Vagina (tissue), 2 donors: ENCODE data around the gene ARMH4. TPM values are rescaled to one million over a fixed set of nuclear protein-coding genes. Genes with fewer than 3 reads are reported as not detected.
"Not testable (repeated sequence)": the region's sequence is repeated elsewhere in the genome, so short reads cannot be mapped to it uniquely, and the experiment has no call there.

ENCODE experiments used
- DNase-seq, 2 donors: peaks; one replicate each; pipeline ENCODE4 v3.0.0-alpha.2; 2017; ENCODE audit errors: extremely low spot score in 2 of 2
- H3K27ac ChIP-seq: fragments of 200-600 bp; sonication (generic); one replicate; pipeline ENCODE4 v1.5.1; 2019
- H3K27me3 ChIP-seq: fragments of 200-600 bp; sonication (generic); one replicate; pipeline ENCODE4 v1.5.1; 2019
- H3K36me3 ChIP-seq, 2 donors: fragments of 200-600 bp; sonication (generic); one replicate each; pipeline ENCODE4 v1.5.1; 2017 to 2019
- H3K4me1 ChIP-seq: fragments of 200-600 bp; sonication (generic); one replicate; pipeline ENCODE4 v1.5.1; 2019
- H3K4me3 ChIP-seq, 2 donors: fragments of 200-600 bp; sonication (generic); 1 replicate in 1 of 2; 2 replicates in 1 of 2; pipeline ENCODE4 v1.5.1; 2016 to 2019
- H3K9me3 ChIP-seq: fragments of 200-600 bp; sonication (generic); one replicate; pipeline ENCODE4 v1.5.1; 2019
- CTCF ChIP-seq, 3 experiments: fragments of 450-650 bp in 2 of 3; fragments of 200-600 bp in 1 of 3; sonication (generic) in 1 of 3; IDR thresholded peaks; one replicate each; pipeline ENCODE4 v1.5.1; 2017 to 2019; ENCODE audit warnings: antibody characterized with exemption in 3 of 3, mild to moderate bottlenecking in 2 of 3, moderate library complexity in 2 of 3
- POLR2A ChIP-seq, 2 donors: fragments of 450-650 bp; IDR thresholded peaks; one replicate each; pipeline ENCODE4 v1.6.1; 2017; ENCODE audit warnings: antibody characterized with exemption in 2 of 2, mild to moderate bottlenecking in 2 of 2, moderate library complexity in 2 of 2
- POLR2AphosphoS5 ChIP-seq, 2 donors: sonication (generic); formaldehyde crosslinking; IDR thresholded peaks; one replicate each; pipeline ENCODE4 v1.9.0; 2017; ENCODE audit warnings: antibody characterized with exemption in 2 of 2, mild to moderate bottlenecking in 2 of 2, low read depth in 1 of 2; ENCODE audit not compliant: insufficient read depth in 1 of 2
- intact Hi-C: fragments of 100-400 bp; cut with DNase I; formaldehyde crosslinking; loops from one replicate; pipeline ENCODE4 v1.15.1; 2023
- total RNA-seq: library from RNA; depleted of rRNA; stranded (reverse); fragments of >200 nt; gene quantifications from one replicate; pipeline ENCODE4 v1.2.3, GENCODE V29; 2016

ARMH4 gene
- total RNA-seq, 1 donor from 2014 or later: 5.2 TPM

GRCh38 chr14:58128416-58128815 lies 23.6 kb downstream of the ARMH4 start:
- no peak for DNase-seq
- TF ChIP-seq POLR2A (IDR thresholded peaks at IDR 0.05): no peak
- TF ChIP-seq POLR2AphosphoS5 (IDR thresholded peaks at IDR 0.05; ENCODE audit: insufficient read depth in 1 of 2, low read depth in 1 of 2): no peak
- no peak for TF ChIP-seq CTCF (IDR thresholded peaks at IDR 0.05)
- Histone ChIP-seq H3K27ac (no peak overlapping the region), H3K4me3 (no peak overlapping the region), H3K9me3 (no peaks in the 10 kb centered on the region), H3K4me1 (no peaks in the 10 kb centered on the region), H3K36me3 (no peaks in the 10 kb centered on the region), H3K27me3 (no peaks in the 10 kb centered on the region)
- intact Hi-C loops: no loop called here

GRCh38 chr14:58122546-58122945 lies 29.5 kb downstream of the ARMH4 start:
- intact Hi-C loops, H3K4me3 ChIP-seq, H3K27ac ChIP-seq, H3K36me3 ChIP-seq, H3K9me3 ChIP-seq, DNase-seq, H3K27me3 ChIP-seq, H3K4me1 ChIP-seq: not testable (repeated sequence)

DNA sequence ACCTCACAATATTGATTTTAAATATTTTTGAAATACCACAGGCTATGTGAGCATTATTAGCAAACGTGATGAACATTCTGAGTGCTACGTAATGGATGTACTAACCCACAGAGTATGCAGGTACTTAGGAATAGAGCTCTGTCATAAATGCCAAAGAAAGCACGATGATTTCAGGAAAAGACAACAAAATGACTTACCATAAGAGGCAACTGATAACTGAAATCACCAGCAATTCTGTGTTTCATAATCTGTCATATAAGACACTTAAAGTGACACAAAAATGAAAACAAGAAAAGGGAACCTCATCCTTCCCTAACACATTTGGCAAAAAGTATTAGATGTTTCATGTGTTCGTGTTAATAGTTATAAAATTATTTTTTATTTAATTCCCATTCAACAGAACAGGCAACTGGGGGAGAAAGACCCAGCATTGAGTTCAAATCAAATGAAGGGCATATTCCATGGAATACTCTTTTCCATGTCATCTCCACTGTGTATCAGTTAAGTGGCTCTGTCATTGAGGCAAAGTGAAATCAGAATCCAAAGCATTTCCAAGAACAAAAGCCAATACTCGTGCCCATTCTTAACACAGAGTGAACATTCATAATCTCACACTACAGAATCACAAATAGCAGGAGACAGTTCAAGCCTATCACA lies 30.4 kb downstream of the ARMH4 start:
- no peak for TF ChIP-seq POLR2AphosphoS5 (IDR thresholded peaks at IDR 0.05; ENCODE audit: insufficient read depth in 1 of 2, low read depth in 1 of 2)
- Histone ChIP-seq H3K27me3 (no peaks in the 10 kb centered on the region), H3K4me3 (no peak overlapping the region), H3K9me3 (no peaks in the 10 kb centered on the region), H3K27ac (no peak overlapping the region), H3K36me3 (no peaks in the 10 kb centered on the region), H3K4me1 (no peaks in the 10 kb centered on the region)
- intact Hi-C loops: no loop called here
- no peak for DNase-seq

GRCh38 chr14:58119381-58119780 lies 32.6 kb downstream of the ARMH4 start:
- no peaks in the 10 kb centered on the region for H3K36me3 ChIP-seq
- H3K27me3 ChIP-seq: no peaks in the 10 kb centered on the region
- no peaks in the 10 kb centered on the region for H3K9me3 ChIP-seq
- H3K4me1 ChIP-seq: no peaks in the 10 kb centered on the region
- no peak for DNase-seq
- intact Hi-C loops: no loop called here
- TF ChIP-seq POLR2A (IDR thresholded peaks at IDR 0.05) (no peak), POLR2AphosphoS5 (IDR thresholded peaks at IDR 0.05; ENCODE audit: insufficient read depth in 1 of 2, low read depth in 1 of 2) (no peak), CTCF (IDR thresholded peaks at IDR 0.05) (no peak)
- no peak overlapping the region for H3K27ac ChIP-seq
- H3K4me3 ChIP-seq: no peak overlapping the region

DNA sequence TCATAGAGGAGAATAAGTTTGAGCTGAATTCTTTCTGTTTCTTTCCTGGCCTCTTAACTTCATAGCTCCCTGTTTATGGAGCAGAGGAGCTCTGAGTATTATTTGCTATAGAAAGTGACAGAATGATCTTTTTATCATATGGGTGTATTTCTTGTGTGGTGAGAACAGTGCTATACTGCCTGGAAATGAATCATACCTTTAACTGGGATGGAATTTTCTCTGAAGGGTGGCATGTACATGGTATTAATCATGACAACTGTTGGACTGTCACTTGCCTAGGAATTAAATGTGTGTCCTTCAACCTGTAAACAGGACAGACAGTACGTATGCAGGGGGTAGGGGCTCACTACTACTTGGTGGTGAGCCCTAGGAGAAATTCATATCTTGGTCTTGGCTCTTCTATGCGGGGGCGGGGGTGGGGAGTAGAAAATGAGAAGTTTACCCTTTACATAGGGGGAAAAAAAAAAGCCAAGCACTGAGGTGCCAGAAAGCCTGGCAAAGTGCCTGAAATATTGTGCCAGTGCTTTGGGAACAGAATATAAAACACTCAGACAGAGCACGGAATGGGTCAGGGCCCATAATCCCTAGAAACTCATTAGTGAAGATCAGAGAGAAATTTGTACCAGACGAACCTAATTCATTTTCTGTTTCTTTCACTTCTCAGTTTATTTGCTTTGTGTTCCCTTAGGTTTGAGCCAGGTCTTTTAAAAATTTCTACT lies 33.8 kb downstream of the ARMH4 start:
- H3K4me1 ChIP-seq: no peaks in the 10 kb centered on the region
- H3K36me3 ChIP-seq: no peaks in the 10 kb centered on the region
- no peak for DNase-seq
- no peak overlapping the region for H3K4me3 ChIP-seq
- H3K9me3 ChIP-seq: no peaks in the 10 kb centered on the region
- intact Hi-C loops: no loop called here
- no peaks in the 10 kb centered on the region for H3K27me3 ChIP-seq
- no peak overlapping the region for H3K27ac ChIP-seq
- TF ChIP-seq POLR2AphosphoS5 (IDR thresholded peaks at IDR 0.05; ENCODE audit: insufficient read depth in 1 of 2, low read depth in 1 of 2): no peak
- no peak for TF ChIP-seq CTCF (IDR thresholded peaks at IDR 0.05)
- TF ChIP-seq POLR2A (IDR thresholded peaks at IDR 0.05): no peak

GRCh38 chr14:58109744-58110143 lies 42.3 kb downstream of the ARMH4 start:
- no peaks in the 10 kb centered on the region for H3K9me3 ChIP-seq
- no peaks in the 10 kb centered on the region for H3K4me1 ChIP-seq
- no peak for TF ChIP-seq CTCF (IDR thresholded peaks at IDR 0.05)
- no peak for TF ChIP-seq POLR2A (IDR thresholded peaks at IDR 0.05)
- TF ChIP-seq POLR2AphosphoS5 (IDR thresholded peaks at IDR 0.05; ENCODE audit: insufficient read depth in 1 of 2, low read depth in 1 of 2): no peak
- H3K36me3 ChIP-seq: no peaks in the 10 kb centered on the region
- intact Hi-C loops: no loop called here
- H3K27me3 ChIP-seq: no peaks in the 10 kb centered on the region
- no peak overlapping the region for H3K27ac ChIP-seq
- H3K4me3 ChIP-seq: no peak overlapping the region
- DNase-seq: no peak
